Mesodermal cell (in vitro differentiated cells): ENCODE measurements around the gene NR2E1.

ENCODE experiments used
- H3K27ac ChIP-seq: 2 replicates; pipeline ENCODE4 v1.7.0; 2013; ENCODE audit warnings: mild to moderate bottlenecking, low read depth, low read length, moderate library complexity; ENCODE audit not compliant: severe bottlenecking
- H3K36me3 ChIP-seq: 2 replicates; pipeline ENCODE4 v1.7.1; 2013; ENCODE audit warnings: mild to moderate bottlenecking, low read length, moderate library complexity; ENCODE audit not compliant: control insufficient read depth, insufficient read depth
- H3K4me1 ChIP-seq: one replicate; pipeline ENCODE4 v1.7.1; 2013; ENCODE audit warnings: mild to moderate bottlenecking, low read length; ENCODE audit not compliant: insufficient read depth, control insufficient read depth, poor library complexity, severe bottlenecking
- H3K4me3 ChIP-seq: 2 replicates; pipeline ENCODE4 v1.7.0; 2013; ENCODE audit warnings: low read length, control low read depth, mild to moderate bottlenecking; ENCODE audit not compliant: insufficient read depth, poor library complexity, severe bottlenecking; ENCODE audit errors: extremely low read depth
- H3K9me3 ChIP-seq: 2 replicates; pipeline ENCODE4 v1.7.1; 2013; ENCODE audit warnings: mild to moderate bottlenecking, low read length, moderate library complexity; ENCODE audit not compliant: control insufficient read depth
- WGBS, 2 experiments: methylation state at CpG; one replicate each; pipeline ENCODE4 v1.1.5; 2013; ENCODE audit warnings: missing lambda C conversion rate in 2 of 2; ENCODE audit not compliant: insufficient coverage in 2 of 2; 5-methylcytosine and 5-hydroxymethylcytosine counted together

Gene NR2E1

DNA sequence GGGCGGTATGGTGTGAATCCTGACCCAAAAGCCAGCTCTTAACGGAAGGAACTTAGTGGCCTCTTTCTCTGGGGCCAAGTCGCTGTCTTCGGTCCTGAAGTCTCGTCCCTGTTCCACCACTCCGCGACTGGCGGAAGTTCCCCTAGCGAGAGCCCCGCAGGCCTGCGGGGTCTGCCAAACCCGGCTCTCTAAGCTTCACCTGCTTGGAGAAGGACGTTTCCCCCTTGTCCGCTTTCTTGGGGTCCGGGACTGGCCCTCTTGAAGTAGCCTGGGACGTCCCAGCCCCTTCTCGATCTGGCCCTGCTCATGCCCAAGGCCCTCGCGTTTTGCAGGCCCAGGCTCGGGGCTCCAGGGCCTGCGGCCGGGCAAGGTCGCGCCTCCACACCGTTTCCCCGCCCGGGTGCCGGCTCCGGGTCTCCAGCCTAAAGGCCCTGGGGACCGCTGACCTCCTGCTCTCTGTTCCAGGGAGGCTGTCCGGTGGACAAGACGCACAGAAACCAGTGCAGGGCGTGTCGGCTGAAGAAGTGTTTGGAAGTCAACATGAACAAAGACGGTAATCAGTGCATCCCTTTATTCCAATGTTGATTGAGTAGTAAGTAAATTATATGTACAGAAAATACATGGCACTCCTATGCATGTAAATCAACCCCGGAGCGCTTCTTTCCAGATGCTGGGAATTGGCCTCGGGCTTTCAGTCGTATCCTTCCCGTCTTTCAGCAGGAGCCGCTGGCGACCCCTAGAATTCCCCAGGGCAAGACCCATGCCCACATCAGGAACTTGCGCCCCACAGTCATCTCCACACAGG is 8.8 kb downstream of the NR2E1 start:
- H3K36me3 ChIP-seq = no peaks in the 10 kb centered on the region
- no peaks in the 10 kb centered on the region for H3K9me3 ChIP-seq
- no peak overlapping the region for H3K27ac ChIP-seq
- H3K4me1 ChIP-seq = peaks cover 4% of the 10 kb centered on the region
- no peak overlapping the region for H3K4me3 ChIP-seq
- 8 to 10% methylated on average over 37 to 42 of the region's 43 CpGs for WGBS, 2 experiments

DNA sequence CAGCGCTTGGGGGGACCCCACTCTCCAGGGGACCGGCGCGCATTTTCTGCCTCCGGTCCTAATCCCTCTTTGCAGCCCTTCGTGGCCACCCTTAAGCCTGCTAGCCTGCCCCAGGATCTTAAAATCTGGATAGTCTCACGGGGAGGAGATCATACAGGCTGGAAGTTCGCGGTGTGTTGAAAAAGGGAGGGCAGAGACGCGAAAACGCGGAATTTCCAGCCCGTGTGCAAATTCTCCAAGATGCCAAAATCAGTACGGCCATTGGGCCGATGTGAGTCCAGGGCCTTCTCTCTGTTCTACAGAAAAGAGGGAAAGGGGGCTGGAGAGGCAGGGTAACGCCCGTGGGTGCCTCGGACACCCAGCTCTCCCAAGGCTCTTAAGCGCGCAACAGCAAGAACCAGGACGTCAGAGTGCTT is 9.4 kb downstream of the NR2E1 start:
- Histone ChIP-seq H3K4me3 (no peak overlapping the region), H3K27ac (no peak overlapping the region)

DNA sequence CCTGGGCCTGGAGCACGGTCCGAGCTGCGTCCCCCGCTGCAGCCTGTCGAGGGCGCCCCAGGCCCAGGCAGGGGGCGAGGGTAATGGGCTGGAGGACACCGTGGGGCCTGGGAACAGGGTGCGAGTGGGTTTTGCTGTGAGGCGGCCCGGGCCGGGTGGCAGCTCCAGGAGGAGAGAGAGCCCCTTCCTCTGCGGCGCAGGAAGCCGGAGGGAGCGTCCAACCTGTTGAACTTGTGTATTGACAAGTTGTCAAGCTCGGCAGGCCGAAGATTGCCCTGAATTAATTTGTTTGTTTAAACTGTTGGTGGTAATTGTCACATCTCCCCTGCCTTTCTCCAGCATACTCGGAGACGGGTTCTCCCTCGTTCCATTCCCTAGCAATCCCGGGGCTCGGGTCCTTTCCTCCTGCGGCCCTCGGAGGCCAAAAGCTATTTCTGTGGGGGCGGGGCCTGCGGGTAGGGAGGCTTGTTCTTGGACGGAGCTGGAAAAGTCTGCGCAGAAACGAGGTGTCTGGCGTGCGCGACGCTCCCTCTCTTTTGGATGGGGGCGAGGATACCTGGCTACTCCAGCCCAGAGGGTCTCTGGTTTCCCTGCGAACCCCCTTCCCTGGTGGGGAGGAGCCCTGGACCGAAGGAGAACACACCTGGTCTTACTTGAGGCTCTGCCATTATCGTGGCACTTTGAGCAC is 9.9 kb downstream of the NR2E1 start:
- H3K27ac ChIP-seq = no peak overlapping the region
- H3K4me1 ChIP-seq = peaks cover 4% of the 10 kb centered on the region
- WGBS, 2 experiments = 1 to 3% methylated on average over 12 to 28 of the region's 38 CpGs
- H3K4me3 ChIP-seq = no peak overlapping the region
- no peaks in the 10 kb centered on the region for H3K9me3 ChIP-seq
- H3K36me3 ChIP-seq = no peaks in the 10 kb centered on the region

More for the DNA sequence above, 9.4 kb downstream of the NR2E1 start:
- WGBS, 2 experiments = 8 to 12% methylated on average over 17 to 22 of the region's 22 CpGs
- H3K4me1 ChIP-seq = peaks cover 4% of the 10 kb centered on the region
- no peaks in the 10 kb centered on the region for H3K9me3 ChIP-seq
- H3K36me3 ChIP-seq = no peaks in the 10 kb centered on the region

DNA sequence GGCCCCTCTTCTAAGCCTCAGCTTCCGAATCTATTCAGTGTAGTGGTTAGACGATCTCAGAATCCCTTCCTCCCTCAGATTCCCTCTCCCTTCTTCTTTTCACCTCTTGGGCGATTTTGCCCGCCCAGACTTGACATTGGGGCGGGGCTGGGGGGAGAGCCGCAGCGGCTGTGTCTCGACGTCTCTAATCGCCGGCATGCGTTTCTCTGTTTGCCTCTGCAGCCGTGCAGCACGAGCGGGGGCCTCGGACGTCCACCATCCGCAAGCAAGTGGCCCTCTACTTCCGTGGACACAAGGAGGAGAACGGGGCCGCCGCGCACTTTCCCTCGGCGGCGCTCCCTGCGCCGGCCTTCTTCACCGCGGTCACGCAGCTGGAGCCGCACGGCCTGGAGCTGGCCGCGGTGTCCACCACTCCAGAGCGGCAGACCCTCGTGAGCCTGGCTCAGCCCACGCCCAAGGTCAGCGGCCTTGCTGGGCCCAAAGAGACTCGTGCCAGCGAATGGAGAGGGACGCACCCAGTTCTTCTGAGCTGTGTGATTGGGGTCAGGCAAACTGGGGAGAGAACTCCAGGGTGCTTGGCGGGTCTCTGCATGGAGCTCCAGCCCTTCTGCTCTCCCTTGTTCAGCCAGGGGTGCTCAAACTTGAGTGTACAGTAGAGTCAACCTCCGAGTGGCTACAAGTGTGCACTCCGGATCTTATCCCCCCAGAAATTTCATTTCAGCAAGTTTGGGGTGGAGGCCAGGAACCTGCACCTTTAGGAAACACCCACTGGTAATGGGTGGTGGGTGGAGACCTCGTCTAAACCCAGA is 10.7 kb downstream of the NR2E1 start:
- Histone ChIP-seq H3K27ac (no peak overlapping the region), H3K9me3 (no peaks in the 10 kb centered on the region), H3K36me3 (no peaks in the 10 kb centered on the region), H3K4me3 (peak overlapping the region; percentile 0), H3K4me1 (peaks cover 4% of the 10 kb centered on the region)
- 6 to 10% methylated on average over 39 to 44 of the region's 46 CpGs for WGBS, 2 experiments

DNA sequence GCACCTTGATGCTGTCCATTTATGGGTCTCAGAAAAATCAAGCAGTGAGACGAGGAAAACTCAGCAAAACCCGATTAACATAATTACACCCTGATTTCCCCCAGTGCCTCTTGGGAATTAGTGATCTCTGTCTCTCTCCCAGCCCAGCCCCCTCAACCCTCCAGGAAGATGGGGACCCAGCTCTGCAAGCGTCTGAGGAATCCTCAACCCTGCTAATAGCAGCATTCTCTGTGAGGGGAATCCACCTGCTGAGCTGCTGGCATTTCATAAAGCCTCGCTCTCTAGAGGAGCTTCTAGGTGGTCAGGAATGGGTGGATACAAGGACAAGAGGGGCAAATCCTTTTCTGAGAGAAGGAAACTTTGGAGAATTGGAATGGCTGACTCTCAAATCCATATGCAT is 13.9 kb downstream of the NR2E1 start:
- H3K36me3 ChIP-seq = no peaks in the 10 kb centered on the region
- H3K4me1 ChIP-seq = no peaks in the 10 kb centered on the region
- no peak overlapping the region for H3K27ac ChIP-seq
- H3K9me3 ChIP-seq = no peaks in the 10 kb centered on the region
- no peak overlapping the region for H3K4me3 ChIP-seq
- WGBS, 2 experiments = 7 to 14% methylated on average over 3 to 4 of the region's 4 CpGs

DNA sequence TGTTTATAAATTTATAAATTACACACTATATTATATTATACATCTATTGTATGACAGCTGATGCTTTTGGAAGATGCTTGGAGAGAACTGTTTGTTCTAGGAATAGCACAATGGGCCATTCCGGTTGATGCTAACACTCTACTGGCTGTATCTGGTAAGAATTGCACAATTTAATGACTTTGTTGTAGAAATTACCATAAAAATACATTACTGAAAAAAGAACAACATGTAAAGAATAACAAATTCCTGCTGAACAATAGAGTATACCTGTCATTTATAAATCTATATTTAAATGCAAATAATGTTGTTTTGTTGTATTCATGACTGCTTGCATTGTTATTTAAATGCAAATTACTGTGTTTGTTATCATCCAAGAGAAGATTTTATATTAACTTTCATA is 14.4 kb downstream of the NR2E1 start:
- Histone ChIP-seq H3K4me3 (no peak overlapping the region), H3K4me1 (no peaks in the 10 kb centered on the region), H3K36me3 (no peaks in the 10 kb centered on the region), H3K27ac (no peak overlapping the region), H3K9me3 (no peaks in the 10 kb centered on the region)
- no CpG with 5 or more reads among the region's 1 CpG for WGBS, 2 experiments

DNA sequence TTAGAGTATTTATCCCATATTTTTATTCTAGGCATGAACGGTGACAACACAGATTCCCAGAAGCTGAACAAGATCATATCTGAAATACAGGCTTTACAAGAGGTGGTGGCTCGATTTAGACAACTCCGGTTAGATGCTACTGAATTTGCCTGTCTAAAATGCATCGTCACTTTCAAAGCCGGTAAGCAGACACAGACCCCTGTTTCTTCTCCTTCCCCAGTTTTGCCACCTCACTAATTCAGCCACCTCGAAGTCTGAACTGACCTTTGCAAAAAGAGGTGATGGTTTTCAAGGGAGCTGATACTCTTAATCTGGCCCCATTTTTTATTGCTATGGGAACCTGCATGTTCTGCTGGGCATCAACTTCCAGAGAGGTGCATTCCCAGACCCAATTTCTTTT is 15.0 kb downstream of the NR2E1 start:
- Histone ChIP-seq H3K36me3 (no peaks in the 10 kb centered on the region), H3K4me3 (no peak overlapping the region), H3K27ac (no peak overlapping the region), H3K4me1 (no peaks in the 10 kb centered on the region), H3K9me3 (no peaks in the 10 kb centered on the region)
- WGBS, 2 experiments = 84 to 89% methylated on average over 4 to 5 of the region's 6 CpGs

DNA sequence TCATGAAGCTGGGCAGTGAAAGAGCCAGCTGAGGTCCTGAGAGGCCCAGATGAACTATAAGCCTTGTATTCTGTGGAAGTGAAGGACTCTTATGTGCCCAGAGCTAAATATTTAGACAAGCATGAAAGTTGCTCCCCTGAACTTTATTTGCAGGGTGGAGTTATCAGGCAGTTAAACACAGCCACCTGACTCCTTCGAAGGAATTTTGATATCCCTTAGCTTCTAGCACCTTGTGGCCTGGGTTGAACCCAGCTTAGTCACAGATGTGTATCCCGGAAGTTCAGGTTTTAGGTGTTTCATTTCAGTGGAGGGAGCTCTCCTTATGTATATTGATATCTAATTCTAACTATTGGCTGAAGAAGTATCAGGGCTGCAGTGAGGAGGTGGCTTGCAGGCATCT is 20.4 kb downstream of the NR2E1 start:
- H3K36me3 ChIP-seq = no peaks in the 10 kb centered on the region
- no peak overlapping the region for H3K27ac ChIP-seq
- H3K4me1 ChIP-seq = no peaks in the 10 kb centered on the region
- WGBS, 2 experiments = 91% methylated on average over 1 of the region's 2 CpGs; no CpG with 5 or more reads in 1 of the 2 experiments
- no peaks in the 10 kb centered on the region for H3K9me3 ChIP-seq
- H3K4me3 ChIP-seq = no peak overlapping the region

DNA sequence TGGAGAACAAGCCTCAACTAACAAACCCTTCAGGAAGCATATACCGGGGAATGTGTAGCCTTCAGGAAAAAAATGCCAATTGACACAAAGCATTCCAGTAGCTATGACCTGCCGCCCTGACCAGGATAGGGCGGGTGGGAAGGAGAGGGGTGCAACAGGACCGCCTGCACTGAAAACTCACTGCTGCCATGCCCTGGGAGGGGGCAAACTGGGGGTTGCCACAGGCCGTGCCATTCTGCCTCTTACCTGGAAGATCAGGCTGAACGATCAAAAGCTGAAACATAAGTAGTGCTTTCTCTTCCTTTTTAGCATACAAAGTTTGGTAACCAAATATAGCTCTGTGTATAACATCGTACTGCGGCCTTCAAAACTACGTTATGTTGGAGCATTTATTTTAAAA is 21.7 kb downstream of the NR2E1 start:
- WGBS, 2 experiments = 81 to 94% methylated on average over 4 to 5 of the region's 9 CpGs
- Histone ChIP-seq H3K9me3 (no peaks in the 10 kb centered on the region), H3K27ac (no peak overlapping the region), H3K4me1 (no peaks in the 10 kb centered on the region), H3K36me3 (no peaks in the 10 kb centered on the region), H3K4me3 (no peak overlapping the region)

DNA sequence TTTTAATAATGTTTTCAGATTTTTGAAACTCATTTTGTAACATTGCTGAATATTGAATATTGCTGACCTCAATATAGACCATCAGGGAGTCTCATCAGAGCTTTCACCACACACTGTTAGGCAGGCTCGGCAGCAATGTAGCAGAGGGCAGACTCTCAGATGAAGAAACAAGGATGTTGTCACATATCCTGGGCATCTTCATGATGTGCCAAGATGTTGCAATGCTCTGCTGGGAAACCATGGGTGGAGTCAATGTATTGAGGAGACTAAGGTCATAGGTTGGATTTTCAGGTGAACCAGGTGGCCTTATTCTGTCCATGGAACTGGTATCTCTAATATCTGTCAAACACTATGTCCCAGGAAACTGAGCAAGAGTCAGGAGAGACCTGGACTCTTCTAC is 27.3 kb downstream of the NR2E1 start:
- Histone ChIP-seq H3K9me3 (no peaks in the 10 kb centered on the region), H3K36me3 (no peaks in the 10 kb centered on the region)
- 89% methylated on average over 1 of the region's 1 CpG for WGBS, 2 experiments

More for the DNA sequence above, 27.3 kb downstream of the NR2E1 start:
- Histone ChIP-seq H3K4me3 (no peak overlapping the region), H3K4me1 (no peaks in the 10 kb centered on the region), H3K27ac (no peak overlapping the region)
